HEK293T (cell line): ENCODE measurements around the gene PIK3R1.

ENCODE experiments used
- CTCF ChIA-PET: fragments of 350-600 bp; formaldehyde crosslinking; extraction: SDS; loops from one replicate; lab custom pipeline; 2021; ENCODE audit warnings: antibody characterized with exemption, inconsistent platforms; lab: Yijun Ruan, JAX
- POLR2A ChIA-PET: fragments of 350-600 bp; formaldehyde crosslinking; extraction: SDS; loops from one replicate; lab custom pipeline; 2020; ENCODE audit warnings: antibody characterized with exemption, inconsistent platforms; lab: Yijun Ruan, JAX
- DNase-seq: peaks from one replicate; pipeline ENCODE4 v3.0.0; 2012; ENCODE audit warnings: mixed read lengths; ENCODE audit errors: extremely low spot score
- ARNT ChIP-seq: fragments of 450-650 bp; IDR thresholded peaks from 2 replicates; pipeline ENCODE4 v1.6.1; 2017; ENCODE audit warnings: mild to moderate bottlenecking
- BHLHE40 ChIP-seq: fragments of 450-650 bp; IDR thresholded peaks from 2 replicates; pipeline ENCODE4 v1.6.1; 2016; ENCODE audit warnings: mild to moderate bottlenecking, moderate library complexity, borderline replicate concordance
- CTBP1 ChIP-seq: fragments of 450-650 bp; IDR thresholded peaks from 2 replicates; pipeline ENCODE4 v1.6.1; 2016; ENCODE audit warnings: borderline replicate concordance
- ELF4 ChIP-seq: fragments of 450-650 bp; IDR thresholded peaks from 2 replicates; pipeline ENCODE4 v1.6.1; 2017; ENCODE audit warnings: antibody characterized with exemption
- FOXA1 ChIP-seq: fragments of 450-650 bp; IDR thresholded peaks from 2 replicates; pipeline ENCODE4 v1.6.1; 2016; ENCODE audit warnings: mild to moderate bottlenecking
- FOXK2 ChIP-seq: fragments of 450-650 bp; IDR thresholded peaks from 2 replicates; pipeline ENCODE4 v1.6.1; 2016; ENCODE audit warnings: mild to moderate bottlenecking
- FOXM1 ChIP-seq: fragments of 450-650 bp; IDR thresholded peaks from 2 replicates; pipeline ENCODE4 v1.6.1; 2017; ENCODE audit warnings: mild to moderate bottlenecking, borderline replicate concordance
- HDGF ChIP-seq: fragments of 450-650 bp; IDR thresholded peaks from 2 replicates; pipeline ENCODE4 v1.6.1; 2017; ENCODE audit warnings: antibody characterized with exemption, borderline replicate concordance
- L3MBTL2 ChIP-seq: fragments of 450-650 bp; conservative IDR thresholded peaks from 2 replicates; pipeline ENCODE4 v1.6.1; 2016; ENCODE audit warnings: mild to moderate bottlenecking
- LEF1 ChIP-seq: fragments of 450-650 bp; IDR thresholded peaks from 2 replicates; pipeline ENCODE4 v1.6.1; 2017; ENCODE audit warnings: mild to moderate bottlenecking, borderline replicate concordance
- NFRKB ChIP-seq: fragments of 450-650 bp; IDR thresholded peaks from 2 replicates; pipeline ENCODE4 v1.6.1; 2016; ENCODE audit warnings: mild to moderate bottlenecking, moderate library complexity
- PKNOX1 ChIP-seq: fragments of 450-650 bp; IDR thresholded peaks from 2 replicates; pipeline ENCODE4 v1.6.1; 2016
- SP1 ChIP-seq: fragments of 450-650 bp; IDR thresholded peaks from 2 replicates; pipeline ENCODE4 v1.6.1; 2017
- SUZ12 ChIP-seq: fragments of 450-650 bp; IDR thresholded peaks from 2 replicates; pipeline ENCODE4 v1.6.1; 2016; ENCODE audit warnings: mild to moderate bottlenecking
- TARDBP ChIP-seq: fragments of 450-650 bp; IDR thresholded peaks from 2 replicates; pipeline ENCODE4 v1.6.1; 2016
- ZNF384 ChIP-seq: fragments of 450-650 bp; IDR thresholded peaks from 2 replicates; pipeline ENCODE4 v1.6.1; 2016

Gene PIK3R1

GRCh38 chr5:68341006-68341405 is 125.5 kb downstream of the PIK3R1 start:
- TF ChIP-seq SP1 = no peak
- TF ChIP-seq ARNT = no peak
- TF ChIP-seq PKNOX1 = no peak
- TF ChIP-seq SUZ12 = no peak
- no peak for TF ChIP-seq FOXM1
- ChIA-PET CTCF (no interaction called here), POLR2A (no interaction called here)
- no peak for DNase-seq

DNA sequence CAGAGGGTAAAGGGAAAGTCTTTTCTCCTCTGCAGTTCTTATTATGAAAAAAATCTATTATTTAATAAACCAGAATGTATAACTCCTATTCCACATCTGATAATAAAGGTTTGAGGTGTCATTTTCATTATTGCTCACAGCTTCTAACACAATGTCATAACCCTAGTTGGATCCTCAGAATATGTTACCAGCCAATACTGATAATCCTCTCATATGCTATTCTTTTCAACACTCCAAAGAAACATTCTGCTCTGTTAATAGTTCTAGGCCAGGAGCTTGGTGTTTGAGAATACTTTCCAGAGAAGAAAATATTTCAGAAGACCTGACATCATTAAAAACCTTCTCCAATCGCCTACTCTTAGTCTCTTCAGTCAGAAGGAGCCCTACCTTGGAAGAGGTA is 127.1 kb downstream of the PIK3R1 start:
- ChIA-PET POLR2A (no interaction called here), CTCF (no interaction called here)
- no peak for TF ChIP-seq SP1
- TF ChIP-seq L3MBTL2 = no peak
- TF ChIP-seq LEF1 = no peak
- TF ChIP-seq FOXA1 = no peak
- TF ChIP-seq CTBP1 = no peak
- TF ChIP-seq FOXM1 = no peak
- no peak for TF ChIP-seq BHLHE40
- no peak for TF ChIP-seq PKNOX1
- TF ChIP-seq FOXK2 = no peak
- no peak for TF ChIP-seq NFRKB
- no peak for TF ChIP-seq ARNT
- no peak for TF ChIP-seq SUZ12
- no peak for TF ChIP-seq ZNF384
- TF ChIP-seq ELF4 = no peak
- TF ChIP-seq HDGF = no peak
- no peak for TF ChIP-seq TARDBP
- DNase-seq = no peak

GRCh38 chr5:68343421-68343826 is 127.9 kb downstream of the PIK3R1 start:
- POLR2A ChIA-PET = no interaction called here
- CTCF ChIA-PET = no interaction called here
- TF ChIP-seq LEF1 = no peak
- TF ChIP-seq SP1 = no peak
- TF ChIP-seq ARNT = no peak
- TF ChIP-seq TARDBP = no peak
- no peak for TF ChIP-seq FOXK2
- no peak for TF ChIP-seq FOXM1
- no peak for TF ChIP-seq ZNF384
- TF ChIP-seq CTBP1 = no peak
- TF ChIP-seq BHLHE40 = no peak
- TF ChIP-seq PKNOX1 = no peak
- TF ChIP-seq ELF4 = no peak
- TF ChIP-seq L3MBTL2 = no peak
- TF ChIP-seq HDGF = no peak
- no peak for TF ChIP-seq SUZ12
- no peak for TF ChIP-seq NFRKB
- TF ChIP-seq FOXA1 = no peak
- DNase-seq = no peak

- POLR2A ChIA-PET = no interaction called here
- TF ChIP-seq L3MBTL2 (no peak), BHLHE40 (no peak), TARDBP (no peak), LEF1 (no peak), SUZ12 (no peak), FOXM1 (no peak), HDGF (no peak), PKNOX1 (no peak), SP1 (no peak), FOXA1 (no peak), NFRKB (no peak), CTBP1 (no peak), ARNT (no peak), FOXK2 (no peak)
- CTCF ChIA-PET = no interaction called here
- no peak for DNase-seq
Observed at GRCh38 chr5:68344447-68345111, 129.0 kb downstream of the PIK3R1 start.

GRCh38 chr5:68345171-68345570 is 129.6 kb downstream of the PIK3R1 start:
- ChIA-PET POLR2A (no interaction called here), CTCF (no interaction called here)
- TF ChIP-seq FOXK2 (no peak), FOXA1 (no peak), FOXM1 (no peak), PKNOX1 (no peak), SP1 (no peak), ARNT (no peak), L3MBTL2 (no peak), HDGF (no peak), ZNF384 (no peak), TARDBP (no peak)
- no peak for DNase-seq
